NCI-H526 (cell line): Measurements from ENCODE around the gene RPS18.

Source experiments
- DNase-seq, 2 experiments: peaks; one replicate each; lab custom pipeline; 2025; lab: John Stamatoyannopoulos, UW

RPS18 gene

GRCh38 chr6:33289784-33290315 lies 18.0 kb downstream of the RPS18 start:
- no peak for DNase-seq

- no peak for DNase-seq
Observed at GRCh38 chr6:33290459-33290858, 18.6 kb downstream of the RPS18 start.

- no peak for DNase-seq
Observed at GRCh38 chr6:33292996-33293682, 21.3 kb downstream of the RPS18 start.

DNA sequence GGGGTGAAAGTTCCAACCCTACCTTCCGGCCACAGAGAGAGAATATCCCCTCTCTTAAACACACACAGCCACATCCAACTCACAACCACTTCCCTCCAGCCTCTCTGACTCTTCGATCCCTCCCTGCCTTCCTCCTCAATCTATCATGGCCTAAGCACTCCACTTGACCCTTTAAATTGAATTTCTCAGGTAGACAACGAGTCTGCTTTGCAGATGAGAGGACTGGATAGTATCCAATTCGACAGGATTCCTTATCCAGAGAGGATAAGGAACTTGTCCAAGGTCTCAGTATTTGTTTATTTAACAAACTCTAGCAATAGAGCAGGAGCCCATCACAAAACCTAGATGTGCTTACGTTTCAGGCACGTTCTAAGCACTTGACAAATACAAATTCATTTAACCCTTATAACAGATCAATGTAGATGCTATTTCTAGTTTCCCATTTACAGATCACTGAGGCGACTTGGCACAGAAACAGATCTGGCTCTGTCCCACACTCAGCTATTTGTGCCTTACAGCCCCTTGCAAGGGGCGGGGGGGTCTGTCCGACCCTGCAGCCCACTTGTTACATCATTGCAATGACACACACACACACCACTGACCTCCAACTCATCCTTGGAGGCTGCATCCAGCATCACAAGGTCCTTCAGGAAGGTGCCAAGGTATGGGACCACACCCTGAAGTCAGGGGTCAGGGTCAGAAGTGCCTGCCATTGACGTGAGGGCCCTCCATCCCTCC lies 22.4 kb downstream of the RPS18 start:
- DNase-seq: no peak

DNA sequence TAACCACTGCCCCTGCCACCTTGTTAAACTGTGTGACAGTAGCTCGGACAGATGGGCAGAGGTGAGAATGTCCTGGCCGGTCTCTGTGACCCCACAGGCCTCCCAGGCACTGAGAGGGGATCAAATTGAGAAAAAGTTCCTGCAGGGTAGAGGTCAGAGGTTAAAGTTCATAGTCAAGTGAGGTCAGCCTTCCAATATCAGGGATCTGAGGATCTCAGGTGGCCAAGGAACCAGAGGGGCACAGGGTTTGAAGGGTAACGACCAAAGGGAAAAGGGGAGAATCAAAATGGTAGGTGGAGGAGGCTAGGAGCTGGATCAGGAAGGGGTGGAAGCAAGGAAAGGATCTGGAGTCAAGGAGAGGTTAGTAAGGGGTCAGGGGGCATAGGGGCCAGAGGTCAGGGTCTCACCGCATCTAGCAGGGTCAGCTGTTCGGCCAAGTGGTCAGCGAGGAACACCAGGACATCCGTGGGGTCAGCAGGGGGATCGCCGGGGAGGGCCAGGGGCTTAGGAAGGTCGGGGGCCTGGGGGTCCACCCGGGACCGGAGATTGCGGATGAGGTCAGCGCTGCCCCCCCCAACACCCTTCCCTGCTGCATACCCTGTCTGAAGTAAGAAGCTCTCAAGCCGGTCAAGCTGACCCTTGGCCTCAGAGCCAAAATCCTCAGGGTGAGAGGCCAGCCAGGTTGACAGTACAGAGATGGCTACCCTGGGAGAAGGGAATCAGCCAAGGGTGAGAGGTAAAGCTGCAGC lies 23.9 kb downstream of the RPS18 start:
- no peak for DNase-seq

GRCh38 chr6:33296797-33297405 lies 25.0 kb downstream of the RPS18 start:
- DNase-seq: no peak

GRCh38 chr6:33297406-33297955 lies 25.6 kb downstream of the RPS18 start:
- peak; percentile 21 to 66 for DNase-seq

DNA sequence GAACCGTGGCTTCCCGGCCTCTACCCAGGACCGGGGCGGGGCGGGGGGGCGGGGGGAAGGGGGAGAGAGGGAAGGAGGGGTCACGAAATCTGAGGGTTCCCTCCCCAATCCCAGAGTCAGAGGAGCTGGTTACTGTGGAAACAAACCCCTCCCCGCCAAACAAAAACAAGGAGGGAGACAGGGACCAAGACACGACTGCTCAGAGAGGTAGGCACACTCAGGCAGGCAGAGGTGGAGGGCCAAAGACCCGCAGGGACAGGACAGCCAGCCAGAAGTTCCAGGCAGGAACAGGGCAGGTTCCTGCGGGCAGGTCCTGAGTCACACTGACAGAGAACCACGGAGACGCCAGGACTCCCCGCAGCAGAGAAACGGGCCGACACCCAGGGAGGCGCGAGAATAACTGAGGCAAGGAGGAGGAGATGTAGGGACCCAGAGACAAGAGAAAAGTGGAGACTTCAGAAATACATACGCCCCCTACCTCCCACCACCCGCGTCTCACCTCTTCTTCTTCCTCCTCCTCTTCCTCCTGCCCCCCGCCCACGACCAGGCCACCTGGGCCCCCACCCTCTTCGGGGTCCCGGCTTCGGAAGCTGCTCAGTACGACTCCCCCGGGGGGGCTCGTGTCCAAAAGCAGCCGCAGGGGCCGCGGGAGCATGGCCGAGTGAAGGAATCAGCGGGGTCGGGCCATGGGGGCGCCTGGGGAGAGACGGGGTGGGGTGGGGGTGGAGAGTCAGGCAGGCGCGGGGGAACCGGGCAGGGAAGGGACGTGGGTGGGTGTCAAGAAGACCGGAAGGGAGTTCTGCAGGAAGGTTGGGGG lies 26.3 kb downstream of the RPS18 start:
- DNase-seq: peak; percentile 46 to 76

DNA sequence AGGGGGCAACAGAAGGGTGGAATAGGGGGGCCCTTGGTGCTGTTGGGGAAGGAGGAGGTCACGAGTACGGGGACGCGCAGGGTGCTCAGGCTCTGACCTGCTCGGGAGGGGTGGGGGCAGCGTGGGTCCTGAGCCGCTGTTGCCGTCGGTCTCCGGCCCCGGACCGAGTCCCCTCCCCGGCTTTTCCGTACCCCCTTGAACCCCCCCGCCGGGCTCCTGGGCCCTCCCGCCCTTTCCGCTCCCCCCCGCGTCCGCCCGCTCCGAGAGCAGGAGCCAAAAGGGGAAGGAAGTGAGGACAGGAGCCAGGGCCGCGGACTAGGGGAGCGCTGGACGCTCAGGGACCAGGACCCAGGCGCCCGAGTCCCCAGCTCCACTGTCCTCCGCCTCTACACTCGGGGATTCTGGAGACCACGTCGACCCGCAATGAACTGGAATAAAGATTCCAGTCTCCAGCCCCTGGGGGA lies 26.9 kb downstream of the RPS18 start, which contains the start of gene RGL2:
TSS of gene RGL2 (minus strand) at position 170 of the 464 bp plus-strand sequence. CDS start 332 bp downstream, outside the sequence.
- peak; percentile 55 to 74 for DNase-seq

DNA sequence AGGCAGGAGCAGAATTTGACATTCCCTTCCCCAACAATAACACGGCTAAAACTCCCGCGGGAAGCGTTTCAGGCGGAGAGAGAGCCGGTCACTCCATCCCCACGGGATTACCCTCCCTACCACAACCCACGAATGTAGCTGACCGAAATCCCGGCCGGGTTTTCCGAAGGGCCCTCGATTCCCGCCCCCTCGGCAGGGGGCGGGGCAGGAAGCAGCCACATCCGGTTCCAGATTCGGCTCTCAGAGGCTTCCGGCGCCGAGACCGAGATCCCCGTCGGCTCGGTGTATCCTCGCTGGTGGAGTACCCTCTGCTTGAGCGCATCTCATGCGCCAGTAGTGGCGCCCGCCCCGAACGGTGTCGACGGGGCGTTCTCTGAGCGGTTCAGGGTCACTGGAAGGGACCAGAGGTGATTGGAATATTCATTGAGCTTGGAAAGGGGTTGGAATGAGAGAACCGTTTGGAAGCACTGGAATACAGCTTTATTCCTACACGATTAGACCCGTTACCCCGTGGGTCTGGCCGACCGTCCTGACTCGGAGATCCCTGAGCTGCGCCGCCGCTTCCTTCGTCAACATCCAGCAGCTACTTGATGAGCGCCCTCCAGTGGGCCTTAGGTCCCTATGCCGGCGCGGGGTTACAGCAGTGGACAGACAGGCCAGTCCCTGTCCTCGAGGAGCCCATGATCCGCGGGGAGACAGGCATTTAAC lies 27.5 kb downstream of the RPS18 start:
- peak; percentile 92 to 97 for DNase-seq

GRCh38 chr6:33301877-33302276 lies 30.0 kb downstream of the RPS18 start:
- no peak for DNase-seq

- DNase-seq: no peak
Observed at GRCh38 chr6:33304216-33304615, 32.3 kb downstream of the RPS18 start.

DNA sequence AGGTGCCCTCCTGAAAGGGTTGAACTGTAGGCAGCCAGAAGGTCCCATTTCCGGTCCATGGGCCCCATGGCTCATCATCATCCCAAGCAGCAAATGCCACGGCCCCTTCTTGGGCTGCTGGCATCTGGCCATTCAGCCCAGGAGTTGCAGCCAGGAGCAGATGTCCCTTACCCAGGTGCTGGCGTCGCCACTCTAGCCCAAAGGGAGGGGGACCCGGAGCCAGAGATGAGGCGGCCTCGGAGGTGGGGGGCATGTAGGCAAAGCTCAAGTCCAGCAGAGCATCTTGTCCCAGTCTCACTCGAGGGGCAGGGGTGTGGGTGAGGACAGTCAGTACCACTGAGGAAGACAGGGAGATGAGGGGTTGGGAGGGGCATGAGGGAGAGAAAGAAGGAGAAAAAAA lies 33.2 kb downstream of the RPS18 start:
- no peak for DNase-seq

GRCh38 chr6:33306356-33306755 lies 34.5 kb downstream of the RPS18 start:
- no peak for DNase-seq

GRCh38 chr6:33312361-33313104 lies 40.7 kb downstream of the RPS18 start:
- peak; percentile 86 to 91 for DNase-seq

- DNase-seq: peak; percentile 42 to 66
Observed at GRCh38 chr6:33313105-33313708, 41.3 kb downstream of the RPS18 start.

DNA sequence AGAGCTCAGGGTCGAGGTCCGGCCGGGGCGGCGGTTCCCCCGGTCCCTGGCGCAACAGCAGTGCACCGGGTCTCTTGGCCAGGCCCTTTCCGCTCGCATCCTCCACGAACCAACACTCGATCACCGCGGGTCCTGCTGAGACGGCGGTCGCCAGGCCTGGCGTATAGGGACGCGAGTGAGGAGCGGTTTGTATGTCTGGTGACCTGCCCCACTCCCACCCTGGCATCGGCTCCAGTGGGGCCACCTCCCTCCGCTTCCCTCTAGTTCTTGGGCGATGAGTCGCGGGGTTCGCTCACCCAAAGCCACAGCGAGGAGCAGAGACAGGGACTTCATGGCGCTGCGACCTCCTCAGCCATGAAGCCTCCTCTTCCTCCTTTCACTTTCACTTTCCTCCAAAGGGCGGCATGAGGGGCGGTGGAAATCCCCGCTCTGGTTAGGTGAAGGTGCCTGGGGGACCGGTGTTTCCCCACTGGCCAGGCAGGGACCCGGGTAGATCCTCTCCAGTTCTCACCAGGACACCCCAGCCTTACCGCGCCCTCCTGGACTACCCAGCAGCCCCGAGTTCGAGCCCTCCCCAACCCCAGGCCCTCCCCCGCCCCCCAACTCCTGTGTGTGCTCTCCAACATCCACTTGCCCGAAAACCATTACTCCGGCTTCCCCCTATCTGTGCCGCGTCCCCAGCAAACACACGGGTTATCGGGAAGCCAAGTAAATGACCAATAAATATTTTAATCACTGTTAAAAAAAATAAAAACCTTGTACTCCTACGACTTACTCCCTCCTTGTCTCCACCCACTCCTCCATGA lies 42.0 kb downstream of the RPS18 start, which contains the start of gene TAPBP:
TSS of gene TAPBP (minus strand) at position 370 of the 806 bp plus-strand sequence. CDS start at position 333, 37 bp downstream.
- peak; percentile 63 to 70 for DNase-seq

DNA sequence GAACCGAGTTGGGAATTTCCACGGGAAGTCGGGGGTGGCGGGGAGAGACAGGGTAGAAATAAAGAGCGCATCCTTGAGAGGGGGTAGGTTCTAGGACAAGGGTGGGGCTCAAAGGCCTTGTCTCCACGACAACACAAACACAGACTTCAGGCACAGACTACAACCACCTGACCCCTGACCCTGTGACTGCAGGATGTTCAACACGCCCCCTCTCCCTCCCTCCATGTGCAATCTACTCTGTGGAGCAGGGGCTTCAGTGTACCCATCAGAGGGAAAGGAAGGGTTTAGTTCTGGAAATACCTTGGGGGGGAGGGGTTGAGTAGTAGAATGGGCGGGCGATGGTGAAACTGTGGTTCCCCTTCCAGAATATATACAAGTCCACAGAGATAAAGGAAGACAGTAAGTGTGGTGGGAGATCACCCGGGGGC lies 42.7 kb downstream of the RPS18 start:
- DNase-seq: peak; percentile 27 to 56
